EL (cell line): ENCODE results near the gene RAB43.

Experiments
- DNase-seq: peaks from one replicate; pipeline ENCODE4 v3.0.0-alpha.2; 2016

The RAB43 gene

DNA sequence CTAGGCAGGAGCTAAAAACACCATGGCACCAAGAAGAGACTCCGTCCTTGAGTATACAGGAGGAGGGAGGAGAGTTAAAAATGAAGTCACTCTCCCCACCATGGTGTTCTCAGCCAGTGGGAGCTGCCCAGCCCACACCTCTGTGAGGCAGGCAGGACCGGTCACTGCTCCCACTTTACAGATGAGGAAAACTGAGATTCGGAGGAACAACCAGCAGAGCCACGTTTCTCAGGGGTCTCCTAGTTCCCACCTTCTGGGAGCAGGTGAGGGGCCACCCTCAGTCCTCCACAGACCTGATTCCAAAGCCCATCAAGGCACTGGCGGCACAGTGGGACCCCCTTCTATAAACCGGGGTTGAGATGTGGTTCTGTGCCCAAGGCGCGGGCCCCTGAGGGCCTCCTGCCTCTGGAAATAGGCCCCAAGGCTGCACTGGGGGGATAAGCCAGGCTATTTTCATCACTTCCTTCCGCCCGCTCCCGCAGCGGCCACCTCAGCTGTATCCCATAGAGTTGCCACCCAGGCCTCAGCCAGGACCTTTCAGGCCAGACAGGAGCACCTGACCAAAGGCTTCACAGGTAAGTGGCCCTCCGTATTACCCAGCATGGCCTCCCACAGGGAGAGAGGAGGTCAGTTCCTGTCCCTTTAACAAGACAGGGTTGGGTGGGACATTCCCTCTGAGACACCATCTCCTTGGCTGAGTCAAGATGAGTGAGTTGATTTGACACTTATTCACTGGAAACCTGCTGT, 61.2 kb downstream of the RAB43 start, which contains the start of gene GP9:
Gene GP9, plus strand, starts transcription at position 504 of the 747 bp plus-strand sequence. CDS start 961 bp downstream, outside the sequence.
- no peak for DNase-seq

- DNase-seq = no peak
Observed at GRCh38 chr3:129059311-129059958, 62.2 kb downstream of the RAB43 start.

GRCh38 chr3:129058441-129059200, 63.0 kb downstream of the RAB43 start:
- no peak for DNase-seq

GRCh38 chr3:129057249-129057648, 64.4 kb downstream of the RAB43 start:
- no peak for DNase-seq

DNA sequence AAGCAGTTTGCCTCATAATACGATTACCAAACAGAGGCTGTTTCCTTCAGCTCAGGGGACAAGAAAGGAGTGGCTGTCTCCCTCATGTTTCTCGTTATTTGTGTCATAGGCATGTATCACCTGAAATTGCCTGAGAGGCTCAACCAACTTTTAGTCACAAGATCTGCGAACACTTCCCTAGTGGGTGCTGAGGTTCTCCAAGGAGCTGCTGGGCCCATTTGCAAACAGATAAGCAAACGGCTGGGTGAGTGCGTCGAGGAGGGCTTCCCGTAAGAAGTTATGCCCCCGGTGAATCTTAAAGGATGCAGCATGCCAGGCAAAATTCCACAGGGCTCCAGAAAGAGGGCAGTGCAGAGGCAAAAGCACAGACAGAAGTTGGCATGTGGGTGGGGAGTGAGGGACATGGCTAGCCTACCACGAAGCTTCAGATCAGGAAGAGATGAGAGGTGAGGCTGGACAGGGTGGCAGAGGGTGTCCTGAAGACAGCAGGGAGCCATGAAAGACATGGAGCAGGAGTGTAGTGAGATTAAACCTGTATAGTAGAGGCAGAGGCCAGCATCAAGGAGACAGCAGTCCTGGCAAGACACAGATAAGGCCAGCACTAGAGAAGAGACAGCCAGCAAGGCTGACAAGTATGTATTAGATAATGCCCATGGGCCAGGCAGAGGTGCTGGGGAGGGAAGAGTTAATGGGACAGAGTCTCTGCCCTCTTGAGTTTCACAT, 65.0 kb downstream of the RAB43 start:
- DNase-seq = no peak

DNA sequence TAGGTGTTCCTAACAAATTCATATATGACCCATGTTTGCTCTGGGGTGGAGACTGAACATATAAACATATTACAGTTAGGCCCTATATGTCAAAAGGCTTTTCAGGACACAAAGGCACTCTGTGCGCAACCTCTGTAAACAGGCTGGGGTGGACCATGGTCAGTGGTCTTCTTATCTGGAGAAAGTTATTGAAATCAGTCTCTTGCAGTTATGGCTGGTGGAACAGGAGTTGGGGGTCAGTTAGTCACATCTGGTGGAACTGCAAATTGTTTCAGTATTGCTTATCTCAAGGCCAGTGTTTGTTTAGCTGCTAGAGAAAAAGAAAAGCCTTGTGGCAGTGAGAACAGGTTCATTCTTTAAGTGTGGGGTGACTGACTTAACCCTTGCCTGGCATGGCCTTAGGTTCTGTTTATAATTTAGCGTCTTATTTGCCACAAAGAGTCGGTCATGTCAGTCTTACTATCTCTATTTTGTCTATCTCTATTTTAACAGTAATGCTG, 66.9 kb downstream of the RAB43 start:
- no peak for DNase-seq

DNA sequence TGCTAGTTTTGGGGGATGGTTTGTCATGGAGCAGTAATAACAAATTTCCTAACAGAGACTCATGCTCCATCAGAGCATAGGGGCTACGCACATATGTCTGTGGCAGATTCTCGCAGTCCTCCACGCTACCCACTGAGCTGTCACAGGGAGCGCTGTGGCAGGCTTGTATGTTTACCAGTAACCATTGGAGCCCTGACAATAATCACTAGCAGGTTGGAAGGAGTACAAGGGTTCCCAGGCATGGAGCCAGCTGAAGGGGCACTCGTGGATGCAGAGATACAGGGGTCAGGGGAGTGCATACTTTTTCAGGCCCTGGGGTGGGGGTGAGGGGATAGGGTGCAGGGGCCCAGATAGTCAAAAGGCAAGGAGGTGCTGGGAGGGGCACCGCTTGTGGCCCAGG, 68.9 kb downstream of the RAB43 start:
- no peak for DNase-seq

DNA sequence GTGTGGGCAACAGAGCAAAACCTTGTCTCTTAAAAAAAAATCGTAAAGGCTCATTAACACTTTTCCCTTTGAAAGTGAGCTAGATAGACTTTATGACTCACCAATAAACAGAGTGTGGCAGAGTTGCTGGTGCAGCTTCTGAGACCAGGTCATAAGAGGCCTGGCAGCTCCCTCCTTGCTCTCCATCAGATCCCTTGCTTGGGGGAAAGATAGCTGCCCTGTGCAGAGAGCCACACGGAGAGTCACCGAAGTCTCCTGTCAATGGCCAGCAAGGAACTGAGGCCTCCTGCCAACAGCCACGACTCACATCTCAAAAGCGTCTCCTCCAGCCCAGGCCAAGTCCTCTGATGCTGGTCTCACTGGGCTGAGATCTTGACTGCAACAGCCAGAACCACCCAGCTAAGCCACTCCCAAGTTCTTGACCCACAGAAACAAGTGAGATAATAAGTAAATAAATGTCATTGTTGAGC, 69.7 kb downstream of the RAB43 start:
- DNase-seq = peak; percentile 15

DNA sequence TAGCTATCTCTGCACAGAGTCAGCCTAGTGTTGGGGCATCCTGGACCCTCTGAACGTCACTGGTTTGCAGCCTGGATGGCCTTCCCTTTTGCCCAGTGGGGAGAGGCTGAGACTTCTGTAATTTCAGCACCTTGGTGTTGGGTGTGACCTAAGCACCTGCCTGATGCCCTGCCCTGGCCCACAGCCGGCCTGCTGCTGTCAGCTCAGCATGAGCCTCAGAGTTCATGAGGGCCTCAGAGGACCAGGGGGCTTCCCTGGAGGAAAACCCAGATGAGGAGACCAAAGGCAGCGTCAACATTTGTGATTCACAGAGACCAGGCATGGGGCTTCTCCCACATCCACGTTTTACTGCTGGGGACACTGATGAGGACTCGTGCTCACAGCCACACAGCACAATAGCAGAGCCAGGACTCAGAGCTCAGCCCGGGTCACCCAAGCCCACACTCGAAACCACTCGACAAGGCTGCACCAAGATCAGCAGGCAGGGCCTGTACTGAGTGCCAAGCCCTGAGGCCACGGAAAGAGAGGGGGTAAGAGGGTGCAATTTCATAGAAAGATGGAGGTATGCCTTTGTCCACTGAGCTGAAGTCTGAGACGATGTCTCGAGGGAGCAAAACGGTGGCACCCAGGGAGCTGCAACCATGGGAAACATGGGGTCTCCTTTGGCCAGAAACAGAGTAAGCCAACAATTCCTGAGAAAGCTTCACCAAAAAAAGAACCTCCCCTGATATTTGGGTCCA, 70.9 kb downstream of the RAB43 start:
- DNase-seq = no peak

GRCh38 chr3:129047553-129047839, 74.1 kb downstream of the RAB43 start:
- no peak for DNase-seq

DNA sequence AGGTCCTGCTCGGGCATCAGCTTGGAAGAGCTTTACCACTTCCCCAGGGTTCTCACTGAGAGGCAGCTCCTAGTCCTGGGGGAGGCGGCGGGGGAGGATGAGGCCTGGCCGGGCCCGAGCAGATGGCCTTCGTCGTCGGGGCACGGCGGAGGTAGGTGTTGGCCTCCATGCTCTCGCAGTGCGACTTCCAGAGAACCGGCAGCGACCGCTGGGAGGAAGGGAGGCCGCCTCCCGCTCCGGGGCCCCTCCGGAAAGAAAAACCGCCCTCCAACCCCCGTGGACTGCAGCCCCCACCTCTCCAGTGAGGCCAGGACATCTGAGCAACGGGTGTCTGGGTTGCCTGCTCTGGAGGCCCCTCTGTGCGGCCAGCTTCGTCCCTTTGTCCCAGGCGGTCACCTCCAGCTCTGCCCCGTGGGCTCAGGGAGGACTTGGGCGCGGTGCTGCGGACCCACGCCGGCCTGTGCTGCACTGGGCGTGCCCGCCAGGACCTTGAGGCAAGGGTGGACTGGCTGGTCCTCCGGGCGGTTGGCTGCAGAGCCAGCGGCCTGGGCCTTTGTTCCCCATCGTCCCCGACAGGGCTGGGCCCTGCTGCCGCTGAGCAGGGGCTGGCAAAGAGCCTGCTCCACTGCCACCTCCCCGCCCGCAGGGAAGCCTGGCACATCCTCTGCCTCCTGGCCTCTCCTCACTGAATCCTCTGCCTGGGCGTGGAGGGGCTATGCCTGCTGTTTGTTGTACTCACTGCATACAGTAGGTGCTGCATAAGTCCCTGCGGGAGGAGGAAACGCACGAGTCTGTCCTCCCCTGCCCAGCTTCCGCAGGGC, 74.7 kb downstream of the RAB43 start:
- DNase-seq = no peak

GRCh38 chr3:129046037-129046731, 75.4 kb downstream of the RAB43 start:
- no peak for DNase-seq

- no peak for DNase-seq
Observed at GRCh38 chr3:129045675-129046036, 75.9 kb downstream of the RAB43 start.

- no peak for DNase-seq
Observed at GRCh38 chr3:129040579-129041300, 80.9 kb downstream of the RAB43 start.

DNA sequence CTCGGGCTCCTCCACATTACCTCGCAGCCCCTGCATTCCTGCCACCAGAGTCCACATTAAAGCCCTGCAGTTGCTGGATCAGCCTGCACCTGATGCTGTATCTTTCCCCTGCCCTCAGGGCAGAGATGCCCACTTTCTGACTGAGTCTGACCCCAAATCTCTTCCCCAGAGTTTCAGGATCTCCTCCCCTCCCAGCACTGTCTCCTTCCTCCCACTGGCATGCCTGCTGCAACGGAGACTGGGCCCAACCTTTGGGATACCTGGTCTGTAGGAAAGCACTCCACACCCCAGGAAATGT, 81.6 kb downstream of the RAB43 start:
- no peak for DNase-seq

- no peak for DNase-seq
Observed at GRCh38 chr3:129039271-129040038, 82.1 kb downstream of the RAB43 start.

- DNase-seq = no peak
Observed at GRCh38 chr3:129038121-129038855, 83.3 kb downstream of the RAB43 start.
